SJCRH30 (cell line): ENCODE data around the gene RPA3. TPM values are rescaled to one million over a fixed set of nuclear protein-coding genes. Genes with fewer than 3 reads are reported as not detected.

ENCODE experiments used
- DNase-seq, 2 experiments: peaks; one replicate each; pipeline ENCODE4 v3.0.0-alpha.2; 2015 to 2020
- H3K27ac ChIP-seq: fragments of 250-450 bp; sonication (Bioruptor Pico); 2 replicates; pipeline ENCODE4 v1.5.1; 2020; ENCODE audit warnings: mild to moderate bottlenecking, moderate library complexity
- H3K27me3 ChIP-seq: fragments of 250-450 bp; sonication (Bioruptor Pico); 2 replicates; pipeline ENCODE4 v1.5.1; 2020; ENCODE audit warnings: mild to moderate bottlenecking, moderate library complexity
- H3K36me3 ChIP-seq: fragments of 250-450 bp; sonication (Bioruptor Pico); 2 replicates; pipeline ENCODE4 v1.5.1; 2020; ENCODE audit warnings: mild to moderate bottlenecking, moderate library complexity
- H3K4me1 ChIP-seq: fragments of 250-450 bp; sonication (Bioruptor Pico); 2 replicates; pipeline ENCODE4 v1.5.1; 2020; ENCODE audit warnings: mild to moderate bottlenecking, moderate library complexity
- H3K4me3 ChIP-seq: fragments of 250-450 bp; sonication (Bioruptor Pico); 2 replicates; pipeline ENCODE4 v1.5.1; 2020; ENCODE audit warnings: mild to moderate bottlenecking, moderate library complexity
- H3K9me3 ChIP-seq: fragments of 250-450 bp; sonication (Bioruptor Pico); replicated peaks from 2 replicates; pipeline ENCODE4 v1.5.1; 2020; ENCODE audit warnings: mild to moderate bottlenecking, moderate library complexity
- total RNA-seq: library from RNA; depleted of rRNA; stranded (reverse); fragments of >200 nt; shearing (Covaris generic); gene quantifications from 2 replicates; pipeline ENCODE4 v1.2.3, GENCODE V29; 2014

RPA3 gene
- total RNA-seq, 1 experiment from 2014 or later = 91.5 TPM

- peak overlapping the region; percentile 78 for H3K27ac ChIP-seq
- no peak for DNase-seq
- no peaks in the 10 kb centered on the region for H3K36me3 ChIP-seq
- H3K4me1 ChIP-seq = no peaks in the 10 kb centered on the region
- no peaks in the 10 kb centered on the region for H3K27me3 ChIP-seq
- no peaks in the 10 kb centered on the region for H3K9me3 ChIP-seq
- H3K4me3 ChIP-seq = peak overlapping the region; percentile 89
Measured at GRCh38 chr7:7639847-7640220, 78.6 kb downstream of the RPA3 start.

- Histone ChIP-seq H3K4me3 (peak overlapping the region; percentile 89), H3K9me3 (no peaks in the 10 kb centered on the region), H3K36me3 (no peaks in the 10 kb centered on the region), H3K27ac (peak overlapping the region; percentile 78), H3K27me3 (no peaks in the 10 kb centered on the region), H3K4me1 (no peaks in the 10 kb centered on the region)
- peak in 1 of 2 experiments; percentile 35 for DNase-seq
Measured at GRCh38 chr7:7639421-7639820, 79.0 kb downstream of the RPA3 start.

GRCh38 chr7:7630626-7631329 is 87.6 kb downstream of the RPA3 start:
- Histone ChIP-seq H3K9me3 (0 out of 2 replicates have a peak, but pooled peaks cover 2% of the 10 kb centered on the region), H3K27ac (no peak overlapping the region), H3K27me3 (no peaks in the 10 kb centered on the region), H3K4me1 (no peaks in the 10 kb centered on the region), H3K4me3 (no peak overlapping the region), H3K36me3 (no peaks in the 10 kb centered on the region)
- DNase-seq = no peak

GRCh38 chr7:7628476-7628875 is 89.9 kb downstream of the RPA3 start:
- Histone ChIP-seq H3K4me1 (no peaks in the 10 kb centered on the region), H3K27ac (no peak overlapping the region), H3K27me3 (no peaks in the 10 kb centered on the region), H3K4me3 (no peak overlapping the region), H3K36me3 (no peaks in the 10 kb centered on the region), H3K9me3 (0 out of 2 replicates have a peak, but pooled peaks cover 2% of the 10 kb centered on the region)
- DNase-seq = no peak

DNA sequence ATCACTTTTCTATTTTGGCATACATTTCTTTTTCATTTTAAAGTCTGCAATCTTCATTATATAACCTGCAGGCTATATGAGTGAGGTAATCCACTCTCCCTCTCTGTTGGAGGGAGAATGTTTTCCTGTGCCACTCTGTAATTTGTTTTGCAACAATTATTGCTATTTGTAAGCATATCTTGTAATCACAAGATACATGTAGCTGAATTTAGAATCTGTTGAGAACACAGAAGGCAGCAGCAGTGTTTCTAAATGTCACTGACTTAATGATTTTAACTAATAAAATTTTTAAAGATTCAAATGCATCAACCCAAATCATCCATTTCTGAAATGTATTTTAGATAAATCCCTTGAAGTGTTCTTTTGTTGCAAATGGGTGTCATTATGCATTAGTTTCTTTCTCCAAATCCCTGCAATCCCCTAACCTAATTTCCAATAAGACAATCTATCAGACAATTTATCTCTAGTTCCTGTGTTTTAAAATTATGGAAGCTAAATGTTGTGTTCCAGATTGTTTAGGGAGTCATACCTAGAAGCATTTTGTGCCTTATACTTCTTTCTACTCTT is 97.7 kb downstream of the RPA3 start:
- Histone ChIP-seq H3K4me1 (no peaks in the 10 kb centered on the region), H3K4me3 (no peak overlapping the region), H3K27ac (no peak overlapping the region), H3K27me3 (no peaks in the 10 kb centered on the region), H3K36me3 (no peaks in the 10 kb centered on the region), H3K9me3 (no peaks in the 10 kb centered on the region)
- no peak for DNase-seq

DNA sequence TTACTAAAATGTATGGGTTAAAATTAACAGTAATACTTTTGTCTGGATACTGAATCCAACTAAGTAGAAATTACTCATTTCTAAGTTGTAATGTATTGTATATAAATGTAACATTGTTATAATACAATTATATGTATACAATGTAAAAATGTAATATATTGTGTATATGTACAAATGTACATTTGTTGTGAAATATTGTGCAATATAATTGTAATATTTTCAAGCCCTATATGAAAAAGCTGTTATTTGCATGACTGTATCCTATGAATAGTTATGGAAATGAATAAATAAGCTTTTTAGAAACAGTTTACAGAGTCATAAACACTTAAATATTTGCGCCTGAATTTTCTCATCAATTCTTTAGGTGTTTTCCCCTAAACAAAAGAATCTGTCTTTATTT is 98.2 kb downstream of the RPA3 start:
- no peak overlapping the region for H3K27ac ChIP-seq
- no peak for DNase-seq
- H3K4me1 ChIP-seq = no peaks in the 10 kb centered on the region
- no peaks in the 10 kb centered on the region for H3K9me3 ChIP-seq
- no peak overlapping the region for H3K4me3 ChIP-seq
- no peaks in the 10 kb centered on the region for H3K27me3 ChIP-seq
- no peaks in the 10 kb centered on the region for H3K36me3 ChIP-seq

GRCh38 chr7:7618410-7618809 is 100.0 kb downstream of the RPA3 start:
- Histone ChIP-seq H3K4me1 (no peaks in the 10 kb centered on the region), H3K9me3 (no peaks in the 10 kb centered on the region), H3K27me3 (no peaks in the 10 kb centered on the region), H3K27ac (no peak overlapping the region), H3K4me3 (no peak overlapping the region), H3K36me3 (no peaks in the 10 kb centered on the region)
- DNase-seq = no peak

DNA sequence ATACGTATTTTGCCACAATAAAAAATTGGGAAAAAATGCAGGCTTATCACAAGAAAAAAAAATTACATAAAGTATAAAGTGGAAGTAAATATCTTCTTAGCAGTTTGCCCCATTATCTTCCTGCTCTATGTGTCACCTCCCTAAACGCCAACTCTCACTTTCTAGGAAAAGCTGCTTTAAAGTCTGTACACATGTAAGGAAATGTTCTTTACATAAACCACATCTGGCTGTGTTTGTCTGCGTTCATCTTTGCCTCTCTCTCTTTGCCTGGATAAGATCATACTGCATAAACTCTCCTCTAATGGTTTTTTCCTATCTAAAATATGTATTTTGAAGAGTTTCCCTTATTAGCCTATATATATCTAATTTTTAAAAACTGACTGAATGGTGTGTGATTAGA is 100.9 kb downstream of the RPA3 start:
- H3K27ac ChIP-seq = no peak overlapping the region

DNA sequence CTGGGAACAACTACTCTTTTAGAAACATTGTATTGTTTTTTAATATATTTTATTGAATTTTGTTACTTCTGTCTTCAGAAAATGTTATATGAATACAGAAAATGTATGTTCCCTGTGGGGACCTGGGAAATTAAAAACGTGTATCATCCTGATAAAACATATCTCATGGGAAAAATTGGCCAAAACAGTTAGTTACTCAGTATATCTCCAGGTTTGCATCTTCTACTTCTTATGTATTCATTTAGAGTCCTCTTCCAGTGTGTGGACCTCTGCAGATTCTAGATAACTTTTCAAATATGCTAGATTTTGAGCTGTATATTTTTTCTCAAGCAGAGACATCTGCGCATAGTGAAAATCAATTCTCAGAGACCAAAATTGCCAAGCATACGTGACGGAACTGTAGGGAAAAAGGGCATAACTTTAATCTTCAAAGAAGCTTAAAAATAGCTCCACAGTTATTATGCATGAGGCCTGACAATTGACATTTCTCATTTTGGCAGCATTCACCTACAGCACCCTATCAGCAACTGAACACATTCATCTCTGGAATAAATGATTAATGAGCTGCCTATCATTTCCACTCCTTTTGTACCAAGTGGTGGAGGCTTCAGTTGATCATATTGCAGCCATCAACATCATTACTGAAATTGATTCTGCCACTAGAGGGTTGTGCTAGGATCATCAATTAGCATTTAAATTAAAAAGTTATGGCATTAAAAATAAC is 104.2 kb downstream of the RPA3 start:
- Histone ChIP-seq H3K4me3 (no peak overlapping the region), H3K36me3 (no peaks in the 10 kb centered on the region), H3K27ac (no peak overlapping the region), H3K4me1 (no peaks in the 10 kb centered on the region), H3K9me3 (no peaks in the 10 kb centered on the region), H3K27me3 (no peaks in the 10 kb centered on the region)
- DNase-seq = no peak

More for the DNA sequence above, 100.9 kb downstream of the RPA3 start:
- Histone ChIP-seq H3K4me3 (no peak overlapping the region), H3K36me3 (no peaks in the 10 kb centered on the region), H3K9me3 (no peaks in the 10 kb centered on the region), H3K27me3 (no peaks in the 10 kb centered on the region), H3K4me1 (no peaks in the 10 kb centered on the region)
- DNase-seq = no peak

DNA sequence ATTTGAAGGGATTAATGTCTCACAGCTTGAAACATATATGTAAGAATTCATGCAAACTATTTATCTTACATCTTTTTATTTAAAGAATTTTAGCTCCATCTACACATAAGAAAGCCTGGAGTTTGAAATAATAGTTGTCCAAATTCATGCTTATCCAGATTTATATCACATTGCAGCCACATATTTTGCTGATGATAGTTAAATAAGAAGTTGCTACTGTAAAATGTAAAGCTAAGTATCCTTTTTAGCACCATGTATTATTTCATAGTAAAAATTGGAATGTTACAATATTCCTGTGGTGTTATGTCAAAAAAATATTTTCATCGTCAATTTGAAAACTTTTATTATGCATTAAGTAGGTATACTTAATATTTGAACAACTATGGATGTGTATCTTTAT is 105.2 kb downstream of the RPA3 start:
- H3K36me3 ChIP-seq = 0 out of 2 replicates have a peak, but pooled peaks cover 3% of the 10 kb centered on the region
- H3K27ac ChIP-seq = no peak overlapping the region
- no peaks in the 10 kb centered on the region for H3K9me3 ChIP-seq
- H3K4me3 ChIP-seq = no peak overlapping the region
- H3K4me1 ChIP-seq = no peaks in the 10 kb centered on the region
- no peak for DNase-seq
- no peaks in the 10 kb centered on the region for H3K27me3 ChIP-seq

DNA sequence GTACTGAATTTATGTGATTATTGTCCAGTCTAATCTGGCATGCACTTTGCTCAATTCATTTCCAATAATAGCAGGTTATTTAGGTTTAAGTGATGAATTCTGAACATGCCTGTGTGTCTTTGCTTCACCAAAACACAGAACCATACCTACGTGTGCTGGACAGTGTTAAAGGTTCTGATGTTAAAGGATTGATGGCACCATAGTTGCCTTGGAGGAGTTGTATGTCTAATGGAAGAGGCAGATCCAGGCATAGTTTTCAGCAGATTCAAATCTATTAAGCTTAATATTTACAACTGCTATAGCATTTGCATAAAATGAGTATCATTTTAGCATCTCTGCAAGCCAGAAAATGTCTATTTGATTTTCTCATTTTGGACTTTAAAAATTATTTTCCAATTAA is 105.9 kb downstream of the RPA3 start:
- no peak for DNase-seq

GRCh38 chr7:7609330-7609729 is 109.1 kb downstream of the RPA3 start:
- no peak for DNase-seq
- Histone ChIP-seq H3K9me3 (no peaks in the 10 kb centered on the region), H3K4me1 (no peaks in the 10 kb centered on the region), H3K27me3 (no peaks in the 10 kb centered on the region), H3K27ac (no peak overlapping the region), H3K36me3 (peaks cover 7% of the 10 kb centered on the region; the same call in 1 of the 2 replicates), H3K4me3 (no peak overlapping the region)

More for the DNA sequence above, 105.9 kb downstream of the RPA3 start:
- Histone ChIP-seq H3K4me3 (no peak overlapping the region), H3K36me3 (0 out of 2 replicates have a peak, but pooled peaks cover 3% of the 10 kb centered on the region), H3K4me1 (no peaks in the 10 kb centered on the region), H3K9me3 (no peaks in the 10 kb centered on the region), H3K27me3 (no peaks in the 10 kb centered on the region), H3K27ac (no peak overlapping the region)

GRCh38 chr7:7607010-7607409 is 111.4 kb downstream of the RPA3 start:
- DNase-seq = no peak
- Histone ChIP-seq H3K4me1 (no peaks in the 10 kb centered on the region), H3K27ac (no peak overlapping the region), H3K36me3 (peaks cover 7% of the 10 kb centered on the region; the same call in 1 of the 2 replicates), H3K9me3 (no peaks in the 10 kb centered on the region), H3K4me3 (no peak overlapping the region), H3K27me3 (no peaks in the 10 kb centered on the region)

DNA sequence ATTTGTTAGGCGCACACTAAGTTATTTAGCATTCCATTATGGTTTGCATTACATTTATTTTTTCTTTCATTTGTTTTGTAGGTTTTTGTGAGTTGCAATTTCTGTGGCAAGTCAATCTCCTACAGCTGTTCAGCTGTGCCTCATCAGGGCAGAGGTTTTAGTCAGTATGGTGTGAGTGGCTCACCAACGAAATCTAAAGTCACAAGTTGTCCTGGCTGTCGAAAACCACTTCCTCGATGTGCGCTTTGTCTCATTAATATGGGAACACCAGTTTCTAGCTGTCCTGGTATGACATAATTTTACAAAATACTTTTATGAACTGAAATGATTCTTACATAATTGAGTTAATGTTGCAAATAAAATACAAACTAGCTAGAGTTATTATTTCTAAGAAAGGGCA is 122.2 kb downstream of the RPA3 start:
- DNase-seq = peak in 1 of 2 experiments; percentile 4
- no peak overlapping the region for H3K27ac ChIP-seq
- no peaks in the 10 kb centered on the region for H3K27me3 ChIP-seq
- H3K9me3 ChIP-seq = no peaks in the 10 kb centered on the region
- H3K36me3 ChIP-seq = peaks cover 34% of the 10 kb centered on the region
- no peaks in the 10 kb centered on the region for H3K4me1 ChIP-seq
- no peak overlapping the region for H3K4me3 ChIP-seq

- Histone ChIP-seq H3K27me3 (no peaks in the 10 kb centered on the region), H3K27ac (no peak overlapping the region), H3K4me3 (no peak overlapping the region), H3K36me3 (peaks cover 35% of the 10 kb centered on the region), H3K9me3 (no peaks in the 10 kb centered on the region), H3K4me1 (no peaks in the 10 kb centered on the region)
- peak in 1 of 2 experiments; percentile 49 for DNase-seq
Measured at GRCh38 chr7:7595451-7595850, 123.0 kb downstream of the RPA3 start.
